HG02610 (cell line): ENCODE data around the gene LRRC8C.

Experiments
- ATAC-seq: cut with Tn5 transposase; IDR thresholded peaks from one replicate; pipeline ENCODE4 v1.9.1; 2021; ENCODE audit warnings: mild to moderate bottlenecking, moderate library complexity; ENCODE audit not compliant: unreplicated experiment

LRRC8C gene

DNA sequence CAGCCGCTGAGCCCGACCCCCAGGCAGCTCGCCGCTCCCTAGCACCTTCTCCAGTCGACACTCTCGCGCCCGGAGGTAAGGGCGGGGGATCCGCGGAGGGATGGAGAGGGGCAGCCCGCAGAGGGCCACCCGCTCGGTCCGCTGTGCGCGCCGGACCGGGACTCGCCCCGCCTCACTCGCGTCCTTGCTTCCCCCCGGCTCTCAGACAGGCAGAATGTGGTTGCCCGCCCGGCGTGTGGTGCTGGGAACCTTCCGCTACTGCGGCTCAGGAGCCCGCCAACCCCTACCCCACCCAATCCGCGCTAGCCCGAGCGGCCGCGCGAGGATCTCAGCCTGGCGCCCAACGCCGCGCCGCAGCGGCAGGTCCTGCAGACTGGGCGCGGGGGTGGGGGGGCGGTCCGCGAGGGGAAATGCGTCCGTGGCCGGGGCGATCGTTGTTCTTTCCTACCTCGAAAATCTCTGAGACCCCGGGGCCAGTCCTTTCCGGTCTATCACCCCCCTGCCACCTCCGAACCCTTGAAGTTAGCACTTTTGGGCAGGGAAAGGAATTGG, 404 bp downstream of the LRRC8C start:
- peak; percentile 41 for ATAC-seq

DNA sequence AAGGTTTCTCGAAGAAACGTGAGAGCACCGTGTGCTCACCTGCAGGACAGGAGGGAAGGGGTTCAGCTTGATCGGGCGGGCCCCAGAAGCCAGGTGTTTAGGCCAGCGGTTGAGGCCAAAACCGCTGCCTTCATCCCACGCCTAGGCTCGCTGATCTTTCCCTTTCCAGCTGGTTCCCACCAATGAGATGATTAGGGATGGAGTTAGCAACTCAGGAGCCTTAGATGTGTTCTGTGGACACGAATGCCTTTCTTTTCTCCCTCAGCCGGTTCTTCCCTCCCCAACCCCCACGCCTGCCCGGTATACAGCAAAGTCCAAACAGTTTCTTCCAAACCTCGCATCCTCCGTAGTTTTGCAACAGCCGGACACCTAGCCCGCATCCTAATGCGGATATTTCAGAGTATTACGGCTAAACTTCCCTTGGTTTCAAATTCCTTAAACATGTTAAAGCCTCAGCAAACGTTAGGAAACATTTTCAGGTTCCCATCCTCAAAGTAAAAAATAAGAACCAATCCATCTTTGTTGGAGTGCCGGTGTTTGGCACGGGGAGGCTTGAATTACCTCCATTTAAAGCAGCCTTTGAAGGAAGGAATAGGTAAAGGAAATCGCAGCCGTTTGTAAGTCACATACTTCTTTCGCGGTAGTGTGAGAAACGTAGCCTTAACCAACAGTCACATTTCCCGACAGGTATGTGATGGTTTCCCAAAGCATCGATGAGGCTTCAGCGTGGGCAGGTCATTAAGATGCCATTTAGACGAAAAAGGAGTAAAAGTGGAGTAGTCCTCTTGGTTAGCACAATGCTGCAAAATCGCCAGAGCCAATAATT, 1.1 kb downstream of the LRRC8C start:
- no peak for ATAC-seq

DNA sequence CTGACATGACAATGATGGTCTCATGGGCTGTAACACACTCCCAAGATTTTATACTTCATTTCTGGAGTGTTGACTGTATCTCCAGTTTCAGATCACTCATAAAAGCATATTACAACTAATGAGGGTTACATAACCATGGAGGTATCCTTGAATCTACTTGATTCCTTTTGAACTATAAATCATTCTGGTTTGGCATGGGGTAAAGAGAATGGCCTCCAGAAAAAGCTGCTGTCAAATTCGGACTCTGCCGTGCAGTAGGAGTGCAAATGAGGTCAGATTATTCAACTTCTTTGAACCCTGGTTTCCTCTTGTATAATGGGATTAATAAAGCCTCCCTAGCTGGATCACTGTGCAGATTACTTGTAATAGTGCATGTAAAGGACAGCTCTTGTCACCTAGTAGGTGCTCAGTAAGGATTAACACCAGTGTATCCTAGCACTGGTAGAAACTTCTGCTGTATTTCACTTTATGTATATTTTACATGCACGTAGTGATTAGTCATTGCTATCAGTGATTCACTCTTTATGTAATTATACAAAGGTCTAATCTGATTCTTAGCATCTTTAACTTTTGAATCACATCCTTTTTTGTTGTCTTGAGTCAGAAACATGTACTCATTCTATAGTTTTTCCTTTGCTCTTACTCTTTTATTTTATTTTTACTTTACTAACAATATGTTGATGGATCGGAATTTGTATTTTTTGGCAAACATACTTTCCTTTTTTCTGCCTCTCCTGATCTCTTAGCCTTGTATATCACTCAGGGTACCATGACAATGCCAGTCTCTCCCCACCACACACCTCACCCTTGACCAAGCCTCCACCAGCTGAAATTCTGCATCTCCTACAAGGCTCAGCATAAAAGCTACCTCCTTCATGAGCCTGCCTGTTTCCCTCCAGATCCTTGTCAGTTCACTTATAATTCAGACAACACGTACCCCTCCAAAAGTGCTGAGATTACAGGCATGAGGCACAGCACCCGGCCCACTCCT, 3.2 kb downstream of the LRRC8C start:
- no peak for ATAC-seq

DNA sequence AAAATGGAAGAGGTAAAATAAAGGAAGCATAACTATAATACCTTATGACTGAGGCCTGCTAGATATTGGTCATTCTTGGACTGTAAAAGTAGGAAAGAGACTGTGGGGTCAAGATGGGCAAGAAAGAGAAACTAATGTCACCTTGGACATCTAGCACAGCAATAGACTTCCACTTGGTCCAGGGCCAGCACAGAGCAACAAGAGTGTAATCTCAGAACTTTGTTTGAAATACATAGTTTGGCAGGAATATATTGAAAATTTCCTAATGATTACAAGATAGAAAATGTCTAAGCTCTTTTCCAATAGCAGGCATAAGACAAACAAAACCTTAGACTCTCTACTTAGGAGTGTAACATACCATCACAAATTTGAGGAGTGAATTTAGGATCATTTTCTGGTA, 4.6 kb downstream of the LRRC8C start:
- ATAC-seq: no peak

- ATAC-seq: no peak
Observed at GRCh38 chr1:89640440-89640839, 7.5 kb downstream of the LRRC8C start.

- no peak for ATAC-seq
Observed at GRCh38 chr1:89641781-89642180, 8.9 kb downstream of the LRRC8C start.

GRCh38 chr1:89643577-89643976, 10.7 kb downstream of the LRRC8C start:
- no peak for ATAC-seq

GRCh38 chr1:89644119-89644814, 11.3 kb downstream of the LRRC8C start:
- no peak for ATAC-seq

- ATAC-seq: no peak
Observed at GRCh38 chr1:89646259-89646658, 13.3 kb downstream of the LRRC8C start.

DNA sequence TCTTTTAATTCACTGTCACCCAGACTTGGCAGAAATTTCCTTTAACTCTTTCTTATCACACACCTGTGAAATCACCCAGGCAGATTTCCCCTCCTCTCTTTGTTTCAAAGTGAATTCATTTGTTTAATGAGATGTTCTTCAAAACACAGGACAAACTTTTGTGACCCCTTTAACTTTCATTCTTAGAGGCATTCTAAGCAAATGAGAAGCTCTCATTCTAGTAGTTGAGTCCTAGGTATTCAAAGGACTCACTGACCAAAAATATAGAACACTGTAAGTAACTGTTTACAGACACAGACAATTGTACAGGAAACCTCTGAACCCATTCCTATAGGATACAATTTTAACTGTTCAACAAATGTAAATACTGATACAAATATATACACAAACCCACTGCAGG, 16.9 kb downstream of the LRRC8C start:
- ATAC-seq: peak; percentile 74

- ATAC-seq: no peak
Observed at GRCh38 chr1:89652373-89652772, 19.5 kb downstream of the LRRC8C start.

DNA sequence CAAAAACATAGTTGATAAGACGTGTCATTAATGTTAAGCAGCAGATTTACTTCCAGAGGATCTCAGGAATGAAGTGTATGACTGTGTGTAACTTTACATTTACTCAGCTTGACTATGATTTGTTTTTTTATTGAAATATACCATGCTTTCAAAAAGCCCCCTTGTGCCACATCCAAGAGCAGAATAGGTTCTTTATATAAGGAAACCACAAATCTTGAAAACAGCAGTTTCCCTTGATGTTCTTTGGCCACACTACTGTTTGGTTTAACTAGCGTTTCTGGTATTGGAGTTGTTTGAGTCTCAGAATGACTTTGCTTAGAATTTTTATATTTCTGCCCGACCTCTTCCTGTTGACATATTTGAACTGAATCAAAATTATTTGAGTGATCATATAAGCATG, 25.0 kb downstream of the LRRC8C start:
- ATAC-seq: no peak

DNA sequence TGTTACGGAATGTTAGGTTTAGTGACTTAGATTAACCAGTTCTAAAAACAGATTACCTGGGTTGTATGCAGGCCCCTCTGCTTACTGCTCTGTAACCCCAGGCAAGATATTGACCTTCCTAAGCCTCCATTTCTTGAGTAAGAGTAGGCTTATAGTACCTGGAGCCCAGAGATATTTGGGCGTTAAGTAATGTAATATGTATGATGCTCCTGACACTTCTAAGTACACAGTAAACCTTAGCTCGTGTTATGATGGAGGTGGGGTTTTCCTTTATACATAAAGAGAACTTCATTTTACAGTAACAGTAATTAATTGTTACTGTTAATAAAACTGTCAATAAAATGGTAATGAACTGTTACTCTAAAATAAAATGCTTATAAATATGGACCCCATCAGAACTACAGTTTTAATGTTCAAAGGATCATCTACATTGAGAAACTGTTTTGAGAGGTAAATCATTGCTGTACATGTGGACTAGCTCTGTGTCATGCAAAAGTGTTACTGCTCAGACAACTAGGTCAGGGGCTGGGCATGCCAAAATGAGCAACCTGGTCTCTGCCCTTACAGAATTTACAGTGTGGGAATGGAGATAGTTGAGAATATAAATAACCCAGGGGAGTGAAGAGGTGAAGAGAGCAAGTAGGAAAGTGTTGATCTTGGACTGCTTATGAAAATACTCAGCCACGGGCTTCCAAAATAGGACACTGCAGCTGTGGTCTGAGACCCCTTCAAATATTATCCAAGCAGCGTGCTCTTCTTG, 26.6 kb downstream of the LRRC8C start:
- no peak for ATAC-seq

- no peak for ATAC-seq
Observed at GRCh38 chr1:89660224-89661061, 27.5 kb downstream of the LRRC8C start.

DNA sequence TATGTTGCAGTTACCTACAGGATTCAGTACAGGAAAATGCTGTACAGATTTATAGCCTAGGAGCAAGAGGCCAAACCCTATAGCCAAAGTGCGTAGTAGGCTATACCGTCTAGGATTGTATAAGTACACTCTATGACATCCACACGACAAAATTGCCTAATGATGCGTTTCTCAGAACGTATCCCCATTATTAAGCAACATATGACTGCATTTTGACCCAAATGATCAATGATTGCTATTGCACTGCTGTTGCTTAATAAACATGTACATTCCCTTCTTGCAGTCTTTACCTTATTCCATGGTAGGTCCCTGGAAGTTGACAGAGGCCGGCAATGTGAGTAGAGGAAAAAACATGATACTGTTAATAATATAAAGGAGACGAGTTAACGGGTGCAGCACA, 33.0 kb downstream of the LRRC8C start:
- ATAC-seq: no peak

GRCh38 chr1:89666640-89667039, 33.7 kb downstream of the LRRC8C start:
- ATAC-seq: no peak

DNA sequence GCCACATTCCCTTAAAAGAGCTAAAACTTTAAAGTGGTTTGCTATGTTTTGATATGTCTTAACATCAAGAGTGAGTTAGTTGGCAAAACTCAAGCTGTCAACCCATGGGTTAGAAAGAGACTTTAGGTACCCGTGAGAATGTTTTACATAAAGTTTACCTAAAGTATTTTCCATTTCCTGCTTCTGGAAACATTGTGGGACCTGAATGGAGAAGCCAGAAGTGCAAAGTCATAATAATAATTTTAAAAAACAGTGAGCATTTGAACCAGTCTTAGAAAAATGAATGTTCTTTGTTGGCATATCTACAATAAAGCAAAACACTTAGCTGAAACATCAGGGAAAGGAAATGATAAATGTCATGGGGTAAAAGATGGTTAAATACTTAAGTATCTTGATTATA, 34.8 kb downstream of the LRRC8C start:
- ATAC-seq: no peak

GRCh38 chr1:89668961-89669360, 36.0 kb downstream of the LRRC8C start:
- ATAC-seq: no peak

GRCh38 chr1:89669441-89669840, 36.5 kb downstream of the LRRC8C start:
- no peak for ATAC-seq
